ENCODE data around the gene SLC17A1. TPM values are rescaled to one million over a fixed set of nuclear protein-coding genes. Genes with fewer than 3 reads are reported as not detected.

SLC17A1 gene
- total and polyA plus RNA-seq, 2 donors (not counting 1 experiment from before 2014, with no cell fraction given) = not detected

GRCh38 chr6:25834950-25835349 lies 3.1 kb upstream of the SLC17A1 start:
- Histone ChIP-seq H3K79me2 (ENCODE audit: control insufficient read depth, insufficient read depth, low read length) (no peaks in the 10 kb centered on the region), H3K4me2 (ENCODE audit: extremely low read depth, insufficient read depth, low read length) (no peak overlapping the region), H2AFZ (ENCODE audit: low read length) (no peak overlapping the region), H3K27me3 (ENCODE audit: control insufficient read depth, insufficient read depth, low read length) (no peaks in the 10 kb centered on the region), H3K4me3 (replicated peaks in 1 of 4; ENCODE audit: control extremely low read depth in 1 of 4, insufficient read depth in 1 of 4, low read depth in 3 of 4, low read length in 4 of 4) (no peak overlapping the region), H3K36me3 (ENCODE audit: control insufficient read depth, insufficient read depth, low read length) (no peaks in the 10 kb centered on the region), H3K27ac (ENCODE audit: insufficient read depth, low read length) (no peak overlapping the region), H3K9ac (ENCODE audit: insufficient read depth, low read length) (no peak overlapping the region), H3K4me1 (ENCODE audit: control insufficient read depth, extremely low read depth, insufficient read depth, low read length) (no peaks in the 10 kb centered on the region), H4K20me1 (ENCODE audit: control insufficient read depth, extremely low read depth, insufficient read depth, low read length) (no peaks in the 10 kb centered on the region), H3K9me3 (ENCODE audit: control insufficient read depth, insufficient read depth, low read depth, low read length) (no peaks in the 10 kb centered on the region)
- TF ChIP-seq CTCF (conservative IDR thresholded peaks at IDR 0.05 in 1 of 2, IDR thresholded peaks at IDR 0.05 in 1 of 2; ENCODE audit: low read depth in 1 of 2, low read length in 2 of 2) (no peak), EZH2 (IDR thresholded peaks at IDR 0.05; ENCODE audit: low read length, missing control alignments) (no peak)
- DNase-seq (ENCODE audit: low read depth in 2 of 2) = no peak

GRCh38 chr6:25833136-25833535 lies 1.3 kb upstream of the SLC17A1 start:
- DNase-seq (ENCODE audit: low read depth in 2 of 2) = no peak
- no peaks in the 10 kb centered on the region for H3K36me3 ChIP-seq (ENCODE audit: control insufficient read depth, insufficient read depth, low read length)
- no peak overlapping the region for H3K4me3 ChIP-seq (replicated peaks in 1 of 4; ENCODE audit: control extremely low read depth in 1 of 4, insufficient read depth in 1 of 4, low read depth in 3 of 4, low read length in 4 of 4)
- no peaks in the 10 kb centered on the region for H3K4me1 ChIP-seq (ENCODE audit: control insufficient read depth, extremely low read depth, insufficient read depth, low read length)
- no peak overlapping the region for H2AFZ ChIP-seq (ENCODE audit: low read length)
- TF ChIP-seq EZH2 (IDR thresholded peaks at IDR 0.05; ENCODE audit: low read length, missing control alignments) (no peak), CTCF (conservative IDR thresholded peaks at IDR 0.05 in 1 of 2, IDR thresholded peaks at IDR 0.05 in 1 of 2; ENCODE audit: low read depth in 1 of 2, low read length in 2 of 2) (no peak)
- no peaks in the 10 kb centered on the region for H3K79me2 ChIP-seq (ENCODE audit: control insufficient read depth, insufficient read depth, low read length)
- H3K9me3 ChIP-seq (ENCODE audit: control insufficient read depth, insufficient read depth, low read depth, low read length) = no peaks in the 10 kb centered on the region
- no peak overlapping the region for H3K4me2 ChIP-seq (ENCODE audit: extremely low read depth, insufficient read depth, low read length)
- H3K9ac ChIP-seq (ENCODE audit: insufficient read depth, low read length) = no peak overlapping the region
- no peaks in the 10 kb centered on the region for H3K27me3 ChIP-seq (ENCODE audit: control insufficient read depth, insufficient read depth, low read length)
- H3K27ac ChIP-seq (ENCODE audit: insufficient read depth, low read length) = no peak overlapping the region
- no peaks in the 10 kb centered on the region for H4K20me1 ChIP-seq (ENCODE audit: control insufficient read depth, extremely low read depth, insufficient read depth, low read length)

GRCh38 chr6:25832670-25833069 lies 818 bp upstream of the SLC17A1 start:
- Histone ChIP-seq H2AFZ (ENCODE audit: low read length) (no peak overlapping the region), H3K79me2 (ENCODE audit: control insufficient read depth, insufficient read depth, low read length) (no peaks in the 10 kb centered on the region), H3K4me2 (ENCODE audit: extremely low read depth, insufficient read depth, low read length) (no peak overlapping the region), H3K9ac (ENCODE audit: insufficient read depth, low read length) (no peak overlapping the region), H3K27ac (ENCODE audit: insufficient read depth, low read length) (no peak overlapping the region), H3K4me1 (ENCODE audit: control insufficient read depth, extremely low read depth, insufficient read depth, low read length) (no peaks in the 10 kb centered on the region), H3K9me3 (ENCODE audit: control insufficient read depth, insufficient read depth, low read depth, low read length) (no peaks in the 10 kb centered on the region), H3K4me3 (replicated peaks in 1 of 4; ENCODE audit: control extremely low read depth in 1 of 4, insufficient read depth in 1 of 4, low read depth in 3 of 4, low read length in 4 of 4) (no peak overlapping the region), H3K27me3 (ENCODE audit: control insufficient read depth, insufficient read depth, low read length) (no peaks in the 10 kb centered on the region), H4K20me1 (ENCODE audit: control insufficient read depth, extremely low read depth, insufficient read depth, low read length) (no peaks in the 10 kb centered on the region), H3K36me3 (ENCODE audit: control insufficient read depth, insufficient read depth, low read length) (no peaks in the 10 kb centered on the region)
- no peak for DNase-seq (ENCODE audit: low read depth in 2 of 2)
- no peak for TF ChIP-seq EZH2 (IDR thresholded peaks at IDR 0.05; ENCODE audit: low read length, missing control alignments)
- no peak for TF ChIP-seq CTCF (conservative IDR thresholded peaks at IDR 0.05 in 1 of 2, IDR thresholded peaks at IDR 0.05 in 1 of 2; ENCODE audit: low read depth in 1 of 2, low read length in 2 of 2)
